ENCODE results near the gene CORO1C.

CORO1C gene

DNA sequence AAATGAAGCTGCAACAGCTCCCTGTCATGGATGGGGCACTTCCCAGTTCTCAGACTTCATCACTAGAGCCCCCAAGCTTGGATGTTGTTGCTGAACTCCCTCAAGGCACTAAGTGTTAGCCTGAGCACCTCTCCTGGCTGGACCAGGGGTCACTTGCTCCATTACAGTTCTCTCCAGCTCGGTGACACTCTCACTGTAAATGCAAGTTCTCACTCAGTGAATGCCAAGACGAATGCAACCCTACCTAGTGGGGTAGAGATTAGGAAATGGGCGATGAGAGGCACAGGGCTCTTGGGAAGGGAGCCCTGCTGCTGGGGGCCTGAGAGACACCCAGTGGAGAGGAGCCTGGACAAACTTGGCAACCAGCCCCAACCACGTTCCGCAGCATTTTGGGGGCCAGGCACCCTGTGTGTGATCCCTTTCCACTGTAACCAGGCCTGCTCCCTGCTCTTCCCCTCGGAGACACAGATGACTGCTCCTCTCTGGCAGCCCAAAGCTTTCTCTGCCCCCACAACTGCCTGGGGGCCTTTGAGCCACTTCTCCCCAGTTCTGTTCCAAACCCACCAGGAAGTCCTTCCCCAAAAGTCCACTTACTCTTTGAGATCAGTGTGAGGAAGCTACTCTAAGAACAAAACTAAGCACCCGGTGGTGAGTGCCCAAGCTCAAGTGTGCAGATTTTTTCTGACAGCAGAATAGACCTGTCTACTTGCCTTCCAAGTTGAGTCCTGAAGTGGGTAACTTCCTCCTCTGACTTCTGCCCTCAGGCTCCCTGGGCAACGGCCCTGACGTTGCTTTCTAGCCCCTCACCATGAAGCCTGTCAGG is 89.7 kb downstream of the CORO1C start:
- Histone ChIP-seq H3K27me3 (ENCODE audit: control insufficient read depth, insufficient read depth, low read length) (no peaks in the 10 kb centered on the region), H3K27ac (no peak overlapping the region), H3K4me3 (ENCODE audit: low read depth, low read length) (no peak overlapping the region), H2AFZ (no peak overlapping the region), H3K9me3 (ENCODE audit: control insufficient read depth, low read length) (no peaks in the 10 kb centered on the region), H3K79me2 (no peaks in the 10 kb centered on the region), H3K9ac (no peak overlapping the region), H3K36me3 (ENCODE audit: control insufficient read depth, insufficient read depth, low read length) (no peaks in the 10 kb centered on the region), H3K4me1 (peaks cover 16% of the 10 kb centered on the region), H3K4me2 (ENCODE audit: low read length) (no peak overlapping the region)
- TF ChIP-seq, protein P1, sequence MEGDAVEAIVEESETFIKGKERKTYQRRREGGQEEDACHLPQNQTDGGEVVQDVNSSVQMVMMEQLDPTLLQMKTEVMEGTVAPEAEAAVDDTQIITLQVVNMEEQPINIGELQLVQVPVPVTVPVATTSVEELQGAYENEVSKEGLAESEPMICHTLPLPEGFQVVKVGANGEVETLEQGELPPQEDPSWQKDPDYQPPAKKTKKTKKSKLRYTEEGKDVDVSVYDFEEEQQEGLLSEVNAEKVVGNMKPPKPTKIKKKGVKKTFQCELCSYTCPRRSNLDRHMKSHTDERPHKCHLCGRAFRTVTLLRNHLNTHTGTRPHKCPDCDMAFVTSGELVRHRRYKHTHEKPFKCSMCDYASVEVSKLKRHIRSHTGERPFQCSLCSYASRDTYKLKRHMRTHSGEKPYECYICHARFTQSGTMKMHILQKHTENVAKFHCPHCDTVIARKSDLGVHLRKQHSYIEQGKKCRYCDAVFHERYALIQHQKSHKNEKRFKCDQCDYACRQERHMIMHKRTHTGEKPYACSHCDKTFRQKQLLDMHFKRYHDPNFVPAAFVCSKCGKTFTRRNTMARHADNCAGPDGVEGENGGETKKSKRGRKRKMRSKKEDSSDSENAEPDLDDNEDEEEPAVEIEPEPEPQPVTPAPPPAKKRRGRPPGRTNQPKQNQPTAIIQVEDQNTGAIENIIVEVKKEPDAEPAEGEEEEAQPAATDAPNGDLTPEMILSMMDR (IDR thresholded peaks at IDR 0.05): no peak

- Histone ChIP-seq H3K4me1 (peaks cover 9% of the 10 kb centered on the region), H3K9me3 (ENCODE audit: control insufficient read depth, low read length) (no peaks in the 10 kb centered on the region), H3K27ac (no peak overlapping the region)
These were observed 90.4 kb downstream of the CORO1C start for GRCh38 chr12:108640802-108641445.

DNA sequence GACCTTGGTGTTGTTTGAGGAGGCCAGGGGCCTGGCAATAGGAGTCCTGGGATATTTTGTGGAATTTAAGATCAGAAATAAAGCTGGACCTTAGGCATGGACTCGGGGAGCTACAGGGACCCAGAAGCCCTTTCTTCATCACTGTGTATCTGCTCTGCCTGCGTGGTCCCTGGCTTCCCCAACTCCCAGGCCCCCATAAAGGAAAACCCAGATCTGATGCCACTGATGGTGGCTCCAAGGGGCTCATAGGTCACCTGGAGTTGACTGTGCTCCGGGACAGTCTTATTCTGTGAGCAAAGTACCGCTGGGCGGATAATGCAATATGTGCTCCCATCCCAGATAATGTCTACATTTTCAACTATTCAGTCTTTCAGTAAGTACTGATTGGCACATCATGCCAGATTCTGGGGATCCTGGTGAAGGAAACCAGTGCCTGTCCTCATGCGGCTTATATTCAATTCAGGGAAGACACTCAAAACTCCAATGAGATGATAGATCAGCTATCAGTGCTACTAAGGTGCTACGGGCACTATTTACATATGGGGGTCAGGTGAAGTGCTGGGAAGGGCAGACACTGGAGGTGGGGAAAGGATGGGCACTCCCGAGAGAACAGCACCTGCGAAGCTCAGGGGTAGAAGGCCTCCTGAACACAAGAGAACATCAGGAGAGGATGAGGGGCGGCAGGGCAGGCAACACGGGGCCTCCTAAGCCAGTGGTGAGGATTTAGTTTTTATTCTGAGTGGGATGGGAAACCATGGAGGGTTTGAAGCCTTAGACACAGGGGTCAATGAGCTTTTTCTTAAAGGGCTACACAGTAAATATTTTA is 92.1 kb downstream of the CORO1C start:
- no peak overlapping the region for H3K4me3 ChIP-seq (ENCODE audit: low read depth, low read length)
- H3K36me3 ChIP-seq (ENCODE audit: control insufficient read depth, insufficient read depth, low read length): no peaks in the 10 kb centered on the region
- TF ChIP-seq, protein P1 (IDR thresholded peaks at IDR 0.05): no peak
- H2AFZ ChIP-seq: no peak overlapping the region
- no peak overlapping the region for H3K9ac ChIP-seq
- H3K9me3 ChIP-seq (ENCODE audit: control insufficient read depth, low read length): no peaks in the 10 kb centered on the region
- no peaks in the 10 kb centered on the region for H3K79me2 ChIP-seq
- no peaks in the 10 kb centered on the region for H3K27me3 ChIP-seq (ENCODE audit: control insufficient read depth, insufficient read depth, low read length)
- peaks cover 4% of the 10 kb centered on the region for H3K4me1 ChIP-seq
- H3K4me2 ChIP-seq (ENCODE audit: low read length): no peak overlapping the region
- H3K27ac ChIP-seq: no peak overlapping the region

More at GRCh38 chr12:108640802-108641445, 90.4 kb downstream of the CORO1C start:
- H3K9ac ChIP-seq: no peak overlapping the region
- no peak overlapping the region for H3K4me2 ChIP-seq (ENCODE audit: low read length)
- H3K27me3 ChIP-seq (ENCODE audit: control insufficient read depth, insufficient read depth, low read length): no peaks in the 10 kb centered on the region
- TF ChIP-seq, protein P1 (IDR thresholded peaks at IDR 0.05): no peak
- H3K79me2 ChIP-seq: no peaks in the 10 kb centered on the region
- no peaks in the 10 kb centered on the region for H3K36me3 ChIP-seq (ENCODE audit: control insufficient read depth, insufficient read depth, low read length)
- H3K4me3 ChIP-seq (ENCODE audit: low read depth, low read length): no peak overlapping the region
- H2AFZ ChIP-seq: no peak overlapping the region

GRCh38 chr12:108638141-108638827 is 93.0 kb downstream of the CORO1C start:
- Histone ChIP-seq H3K36me3 (ENCODE audit: control insufficient read depth, insufficient read depth, low read length) (no peaks in the 10 kb centered on the region), H3K27me3 (ENCODE audit: control insufficient read depth, insufficient read depth, low read length) (no peaks in the 10 kb centered on the region), H3K27ac (no peak overlapping the region), H3K4me1 (peaks cover 3% of the 10 kb centered on the region), H2AFZ (no peak overlapping the region), H3K9me3 (ENCODE audit: control insufficient read depth, low read length) (no peaks in the 10 kb centered on the region), H3K4me2 (ENCODE audit: low read length) (no peak overlapping the region), H3K79me2 (no peaks in the 10 kb centered on the region), H3K4me3 (ENCODE audit: low read depth, low read length) (no peak overlapping the region), H3K9ac (no peak overlapping the region)
- TF ChIP-seq, protein P1 (IDR thresholded peaks at IDR 0.05): no peak

Data from parathyroid adenoma (tissue), 2 donors.